DOHH2 (cell line): ENCODE measurements around the gene ACTL7A.
"Not testable (repeated sequence)": the region's sequence is repeated elsewhere in the genome, so short reads cannot be mapped to it uniquely, and the experiment has no call there.

Source experiments
- H3F3A ChIP-seq: fragments of 200-600 bp; sonication (generic), shearing (Covaris generic); 2 replicates; pipeline ENCODE4 v1.6.0; 2016; ENCODE audit warnings: antibody characterized with exemption, mild to moderate bottlenecking; ENCODE audit not compliant: control insufficient read depth, insufficient read depth
- H3K27ac ChIP-seq: fragments of 200-600 bp; sonication (generic); 2 replicates; pipeline ENCODE4 v1.5.1; 2014; ENCODE audit warnings: low read depth, mild to moderate bottlenecking, low read length, moderate library complexity
- H3K27me3 ChIP-seq: fragments of 200-600 bp; sonication (generic); 2 replicates; pipeline ENCODE4 v1.6.1; 2014; ENCODE audit warnings: mild to moderate bottlenecking, low read length, mixed read lengths; ENCODE audit not compliant: control insufficient read depth
- H3K36me3 ChIP-seq: fragments of 200-600 bp; sonication (generic); 2 replicates; pipeline ENCODE4 v1.6.1; 2014; ENCODE audit warnings: mild to moderate bottlenecking, low read length, moderate library complexity, mixed read lengths; ENCODE audit not compliant: control insufficient read depth
- H3K4me1 ChIP-seq: fragments of 200-600 bp; sonication (generic); 2 replicates; pipeline ENCODE4 v1.6.1; 2014; ENCODE audit warnings: mild to moderate bottlenecking, low read length, mixed read lengths; ENCODE audit not compliant: control insufficient read depth
- H3K4me2 ChIP-seq: fragments of 200-600 bp; sonication (generic); 2 replicates; pipeline ENCODE4 v1.6.0; 2014; ENCODE audit warnings: mild to moderate bottlenecking, low read length, moderate library complexity
- H3K4me3 ChIP-seq: fragments of 200-600 bp; sonication (generic); 2 replicates; pipeline ENCODE4 v1.5.1; 2014; ENCODE audit warnings: mild to moderate bottlenecking, low read length, mixed read lengths
- H3K79me2 ChIP-seq: fragments of 200-600 bp; sonication (generic); 2 replicates; pipeline ENCODE4 v1.6.1; 2014; ENCODE audit warnings: mild to moderate bottlenecking, low read length, mixed read lengths; ENCODE audit not compliant: control insufficient read depth
- H3K9me2 ChIP-seq: fragments of 200-600 bp; sonication (generic); replicated peaks from 2 replicates; pipeline ENCODE4 v1.6.1; 2014; ENCODE audit warnings: mild to moderate bottlenecking, low read length, mixed read lengths; ENCODE audit not compliant: control insufficient read depth
- H3K9me3 ChIP-seq: fragments of 200-600 bp; sonication (generic); 2 replicates; pipeline ENCODE4 v1.6.1; 2014; ENCODE audit warnings: antibody characterized with exemption, low read length, mixed read lengths; ENCODE audit not compliant: control insufficient read depth, insufficient read depth
- H4K20me1 ChIP-seq: fragments of 200-600 bp; sonication (generic); 2 replicates; pipeline ENCODE4 v1.6.0; 2014; ENCODE audit warnings: low read depth, mild to moderate bottlenecking, antibody characterized with exemption, low read length, moderate library complexity; ENCODE audit not compliant: control insufficient read depth, insufficient read depth
- EZH2phosphoT487 ChIP-seq: fragments of 200-600 bp; sonication (generic); IDR thresholded peaks from 2 replicates; pipeline ENCODE4 v1.6.1; 2017; ENCODE audit warnings: borderline replicate concordance, mild to moderate bottlenecking, antibody characterized with exemption, low read length, moderate library complexity, mixed read lengths
- TF ChIP-seq, protein P1 (sequence below): fragments of 200-600 bp; sonication (generic); IDR thresholded peaks from one replicate; pipeline ENCODE4 v1.5.1; 2014; ENCODE audit warnings: antibody characterized with exemption, mild to moderate bottlenecking, low read depth, low read length; ENCODE audit not compliant: poor library complexity, severe bottlenecking

ACTL7A gene

GRCh38 chr9:108883085-108883484 is 21.0 kb downstream of the ACTL7A start:
- H3K4me1 ChIP-seq = peaks cover 8% of the 10 kb centered on the region
- peaks cover 62% of the 10 kb centered on the region for H3K36me3 ChIP-seq
- H3K4me3 ChIP-seq = no peak overlapping the region

GRCh38 chr9:108884701-108885100 is 22.6 kb downstream of the ACTL7A start:
- no peaks in the 10 kb centered on the region for H3F3A ChIP-seq
- TF ChIP-seq, protein P1, sequence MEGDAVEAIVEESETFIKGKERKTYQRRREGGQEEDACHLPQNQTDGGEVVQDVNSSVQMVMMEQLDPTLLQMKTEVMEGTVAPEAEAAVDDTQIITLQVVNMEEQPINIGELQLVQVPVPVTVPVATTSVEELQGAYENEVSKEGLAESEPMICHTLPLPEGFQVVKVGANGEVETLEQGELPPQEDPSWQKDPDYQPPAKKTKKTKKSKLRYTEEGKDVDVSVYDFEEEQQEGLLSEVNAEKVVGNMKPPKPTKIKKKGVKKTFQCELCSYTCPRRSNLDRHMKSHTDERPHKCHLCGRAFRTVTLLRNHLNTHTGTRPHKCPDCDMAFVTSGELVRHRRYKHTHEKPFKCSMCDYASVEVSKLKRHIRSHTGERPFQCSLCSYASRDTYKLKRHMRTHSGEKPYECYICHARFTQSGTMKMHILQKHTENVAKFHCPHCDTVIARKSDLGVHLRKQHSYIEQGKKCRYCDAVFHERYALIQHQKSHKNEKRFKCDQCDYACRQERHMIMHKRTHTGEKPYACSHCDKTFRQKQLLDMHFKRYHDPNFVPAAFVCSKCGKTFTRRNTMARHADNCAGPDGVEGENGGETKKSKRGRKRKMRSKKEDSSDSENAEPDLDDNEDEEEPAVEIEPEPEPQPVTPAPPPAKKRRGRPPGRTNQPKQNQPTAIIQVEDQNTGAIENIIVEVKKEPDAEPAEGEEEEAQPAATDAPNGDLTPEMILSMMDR = no peak
- no peak for TF ChIP-seq EZH2phosphoT487
- peaks cover 60% of the 10 kb centered on the region for H3K36me3 ChIP-seq
- no peaks in the 10 kb centered on the region for H3K9me3 ChIP-seq
- H3K4me3 ChIP-seq = no peak overlapping the region
- H4K20me1 ChIP-seq = no peaks in the 10 kb centered on the region
- no peaks in the 10 kb centered on the region for H3K27me3 ChIP-seq
- H3K27ac ChIP-seq = no peak overlapping the region
- H3K4me1 ChIP-seq = peaks cover 8% of the 10 kb centered on the region
- H3K9me2 ChIP-seq = no peaks in the 10 kb centered on the region
- no peaks in the 10 kb centered on the region for H3K79me2 ChIP-seq
- no peak overlapping the region for H3K4me2 ChIP-seq

More at GRCh38 chr9:108883085-108883484, 21.0 kb downstream of the ACTL7A start:
- Histone ChIP-seq H4K20me1 (no peaks in the 10 kb centered on the region), H3K9me2 (no peaks in the 10 kb centered on the region), H3K4me2 (no peak overlapping the region), H3K79me2 (no peaks in the 10 kb centered on the region), H3K27ac (no peak overlapping the region), H3F3A (no peaks in the 10 kb centered on the region), H3K9me3 (no peaks in the 10 kb centered on the region), H3K27me3 (no peaks in the 10 kb centered on the region)
- TF ChIP-seq EZH2phosphoT487 = no peak
- TF ChIP-seq, protein P1 = no peak

DNA sequence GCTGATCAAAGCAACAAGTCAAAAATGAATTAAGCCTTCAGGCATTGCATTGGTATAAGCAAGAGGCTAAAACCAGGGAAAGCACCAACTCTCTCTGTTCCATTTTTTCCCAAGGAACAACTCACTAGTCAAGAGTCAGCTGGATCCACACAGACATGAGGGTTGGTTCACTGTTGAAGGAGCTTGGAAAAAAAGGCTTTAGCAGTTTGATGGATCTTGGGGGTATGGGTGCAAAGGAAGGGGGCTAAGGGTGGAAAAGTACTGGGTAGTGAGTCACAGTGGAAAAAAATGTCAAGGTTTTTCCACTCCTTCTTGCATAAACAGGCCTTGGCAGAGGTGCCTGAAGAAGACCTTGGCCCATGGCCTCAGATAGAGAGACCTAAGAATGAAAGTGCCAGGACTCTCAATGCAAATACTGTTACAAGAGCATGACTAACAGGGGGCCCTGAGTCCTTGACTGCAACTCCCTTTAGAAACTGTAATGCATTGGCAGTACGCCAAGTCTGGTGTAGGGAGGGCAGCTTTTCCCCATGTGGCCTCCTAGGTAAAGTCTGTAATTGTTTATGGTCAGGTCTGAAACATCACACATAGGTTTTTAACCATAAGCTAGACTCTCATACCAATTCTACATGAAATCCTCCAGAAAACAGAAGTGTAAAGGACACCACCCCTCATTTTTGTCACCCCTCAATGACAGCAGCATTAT is 23.7 kb downstream of the ACTL7A start:
- H4K20me1 ChIP-seq = no peaks in the 10 kb centered on the region
- no peaks in the 10 kb centered on the region for H3K9me3 ChIP-seq
- H3F3A ChIP-seq = no peaks in the 10 kb centered on the region
- no peaks in the 10 kb centered on the region for H3K27me3 ChIP-seq
- no peaks in the 10 kb centered on the region for H3K9me2 ChIP-seq
- no peak overlapping the region for H3K27ac ChIP-seq
- no peak for TF ChIP-seq EZH2phosphoT487
- TF ChIP-seq, protein P1 = no peak
- H3K4me2 ChIP-seq = no peak overlapping the region
- H3K4me1 ChIP-seq = peaks cover 8% of the 10 kb centered on the region
- H3K79me2 ChIP-seq = no peaks in the 10 kb centered on the region
- H3K36me3 ChIP-seq = peaks cover 57% of the 10 kb centered on the region
- no peak overlapping the region for H3K4me3 ChIP-seq

DNA sequence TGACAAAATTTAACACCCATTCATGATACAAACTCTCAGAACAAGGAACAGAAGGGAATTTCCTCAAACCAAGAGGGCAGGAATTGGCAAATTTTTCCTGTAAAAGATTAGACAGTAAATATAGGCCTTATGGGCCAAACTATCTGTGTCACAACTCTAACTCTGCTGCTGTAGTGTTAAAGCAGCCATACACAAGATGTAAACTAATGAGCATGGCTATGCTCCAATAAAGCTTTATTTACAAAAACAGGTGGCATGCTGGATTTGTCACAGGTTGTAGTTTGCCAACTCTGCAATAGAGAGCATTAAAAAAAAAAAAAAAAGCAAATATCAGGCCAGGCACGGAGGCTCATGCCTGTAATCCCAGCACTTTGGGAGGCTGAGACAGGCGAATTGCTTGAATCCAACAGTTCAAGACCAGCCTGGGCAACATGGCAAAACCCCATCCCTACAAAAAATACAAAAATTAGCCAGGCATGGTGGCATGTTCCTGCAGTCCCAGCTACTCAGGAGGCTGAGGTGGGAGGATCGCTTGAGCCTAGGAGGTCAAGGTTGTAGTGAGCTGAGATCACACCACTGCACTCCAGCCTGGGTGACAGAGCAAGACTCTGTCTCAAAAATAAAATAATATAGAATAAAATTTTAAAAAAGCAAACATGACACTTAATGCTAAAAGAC is 24.7 kb downstream of the ACTL7A start:
- not testable (repeated sequence) for H3K27me3 ChIP-seq, H3K4me3 ChIP-seq, H3K4me2 ChIP-seq, H3K9me2 ChIP-seq, H4K20me1 ChIP-seq, H3K27ac ChIP-seq, H3F3A ChIP-seq, H3K79me2 ChIP-seq, H3K4me1 ChIP-seq, H3K9me3 ChIP-seq
- peaks cover 60% of the 10 kb centered on the region for H3K36me3 ChIP-seq
